H1 (cell line): ENCODE data around the gene DCP1B.

Experiments used
- BRCA1 ChIP-seq: IDR thresholded peaks from 2 replicates; pipeline ENCODE4 v1.6.1; 2012; ENCODE audit warnings: low read depth, low read length, improper control_type of control experiment
- CTCF ChIP-seq, 3 experiments: IDR thresholded peaks; 1 replicate in 2 of 3; 2 replicates in 1 of 3; pipeline versions ENCODE4 v1.5.1 to v1.6.1; 2011; ENCODE audit warnings: low read length in 3 of 3, mild to moderate bottlenecking in 3 of 3, inconsistent platforms in 2 of 3, low read depth in 1 of 3, moderate library complexity in 1 of 3; ENCODE audit not compliant: insufficient read depth in 1 of 3; ENCODE audit errors: control extremely low read depth in 1 of 3
- NRF1 ChIP-seq: IDR thresholded peaks from 2 replicates; pipeline ENCODE4 v1.6.1; 2011; ENCODE audit warnings: mild to moderate bottlenecking, low read depth, low read length, improper control_type of control experiment
- PHF8 ChIP-seq: fragments of 200-600 bp; sonication (generic); conservative IDR thresholded peaks from 2 replicates; pipeline ENCODE4 v1.7.1; 2012; ENCODE audit warnings: low read depth, mild to moderate bottlenecking, inconsistent platforms, low read length, moderate library complexity
- POLR2A ChIP-seq, 2 experiments: IDR thresholded peaks; 1 replicate in 1 of 2; 2 replicates in 1 of 2; pipeline ENCODE4 v1.6.1; 2011; ENCODE audit warnings: low read depth in 2 of 2, low read length in 2 of 2, mild to moderate bottlenecking in 2 of 2; ENCODE audit errors: control extremely low read depth in 1 of 2
- POLR2AphosphoS5 ChIP-seq: IDR thresholded peaks from 2 replicates; pipeline ENCODE4 v1.6.1; 2011; ENCODE audit warnings: low read depth, low read length
- RAD21 ChIP-seq, 2 experiments: IDR thresholded peaks in 1 of 2; conservative IDR thresholded peaks in 1 of 2; 2 replicates each; pipeline ENCODE4 v1.6.1; 2011; ENCODE audit warnings: low read depth in 2 of 2, low read length in 2 of 2, improper control_type of control experiment in 1 of 2, inconsistent platforms in 1 of 2, mild to moderate bottlenecking in 1 of 2, moderate library complexity in 1 of 2
- SRF ChIP-seq: IDR thresholded peaks from 2 replicates; pipeline ENCODE4 v1.6.1; 2011; ENCODE audit warnings: mild to moderate bottlenecking, low read depth, low read length, moderate library complexity

GRCh38 chr12:1922075-1922709 lies 82.1 kb downstream of the DCP1B start:
- TF ChIP-seq POLR2AphosphoS5 (no peak), CTCF (IDR thresholded peaks at IDR 0.05; ENCODE audit: control extremely low read depth in 1 of 3, insufficient read depth in 1 of 3, low read depth in 1 of 3, low read length in 3 of 3) (no peak), RAD21 (IDR thresholded peaks at IDR 0.05 in 1 of 2, conservative IDR thresholded peaks at IDR 0.05 in 1 of 2; ENCODE audit: low read depth in 2 of 2, low read length in 2 of 2) (no peak), SRF (no peak), NRF1 (no peak), POLR2A (IDR thresholded peaks at IDR 0.05; ENCODE audit: control extremely low read depth in 1 of 2, low read depth in 2 of 2, low read length in 2 of 2) (no peak), PHF8 (no peak), BRCA1 (no peak)
